ENCODE results near the gene UTS2R. TPM values are rescaled to one million over a fixed set of nuclear protein-coding genes. Genes with fewer than 3 reads are reported as not detected.

Gene UTS2R
- polyA plus RNA-seq, 4 donors = 0.06 TPM; not detected in 3

GRCh38 chr17:82348866-82349265 is 22.7 kb upstream of the UTS2R start:
- FAIRE-seq = no peak
- Histone ChIP-seq H3K9me3 (ENCODE audit: control insufficient read depth in 2 of 2, insufficient read depth in 1 of 2, low read depth in 1 of 2, low read length in 1 of 2) (no peaks in the 10 kb centered on the region), H3K4me3 (ENCODE audit: low read depth in 1 of 3, low read length in 3 of 3) (no peak overlapping the region), H3K4me1 (ENCODE audit: control insufficient read depth in 3 of 3, insufficient read depth in 2 of 3, low read depth in 1 of 3, low read length in 2 of 3) (peaks cover 0 to 11% (median 0%) of the 10 kb centered on the region in 3 donors), H3K36me3 (ENCODE audit: control insufficient read depth in 3 of 3, insufficient read depth in 2 of 3, low read depth in 1 of 3, low read length in 3 of 3) (no peaks in the 10 kb centered on the region), H3K27ac (ENCODE audit: low read depth in 1 of 3, low read length in 2 of 3) (no peak overlapping the region), H3K27me3 (ENCODE audit: control insufficient read depth in 3 of 3, insufficient read depth in 3 of 3, low read length in 3 of 3) (no peaks in the 10 kb centered on the region)
- 65 to 68% (median 66%) methylated on average over 11 of the region's 11 CpGs for WGBS, 3 donors
- no peak for DNase-seq

GRCh38 chr17:82349287-82349701 is 22.3 kb upstream of the UTS2R start:
- Histone ChIP-seq H3K4me1 (ENCODE audit: control insufficient read depth in 3 of 3, insufficient read depth in 2 of 3, low read depth in 1 of 3, low read length in 2 of 3) (peaks cover 0 to 11% (median 0%) of the 10 kb centered on the region in 3 donors), H3K36me3 (ENCODE audit: control insufficient read depth in 3 of 3, insufficient read depth in 2 of 3, low read depth in 1 of 3, low read length in 3 of 3) (no peaks in the 10 kb centered on the region), H3K27me3 (ENCODE audit: control insufficient read depth in 3 of 3, insufficient read depth in 3 of 3, low read length in 3 of 3) (no peaks in the 10 kb centered on the region), H3K4me3 (ENCODE audit: low read depth in 1 of 3, low read length in 3 of 3) (no peak overlapping the region), H3K9me3 (ENCODE audit: control insufficient read depth in 2 of 2, insufficient read depth in 1 of 2, low read depth in 1 of 2, low read length in 1 of 2) (no peaks in the 10 kb centered on the region), H3K27ac (ENCODE audit: low read depth in 1 of 3, low read length in 2 of 3) (no peak overlapping the region)
- WGBS, 3 donors = 25 to 43% (median 39%) methylated on average over 11 of the region's 11 CpGs
- FAIRE-seq = no peak
- no peak for DNase-seq

- Histone ChIP-seq H3K4me3 (ENCODE audit: low read depth in 1 of 3, low read length in 3 of 3) (no peak overlapping the region), H3K36me3 (ENCODE audit: control insufficient read depth in 3 of 3, insufficient read depth in 2 of 3, low read depth in 1 of 3, low read length in 3 of 3) (no peaks in the 10 kb centered on the region), H3K27ac (ENCODE audit: low read depth in 1 of 3, low read length in 2 of 3) (no peak overlapping the region), H3K27me3 (ENCODE audit: control insufficient read depth in 3 of 3, insufficient read depth in 3 of 3, low read length in 3 of 3) (peaks cover 0 to under 1% (median 0%) of the 10 kb centered on the region in 3 donors), H3K4me1 (ENCODE audit: control insufficient read depth in 3 of 3, insufficient read depth in 2 of 3, low read depth in 1 of 3, low read length in 2 of 3) (peaks cover 0 to 11% (median 0%) of the 10 kb centered on the region in 3 donors), H3K9me3 (ENCODE audit: control insufficient read depth in 2 of 2, insufficient read depth in 1 of 2, low read depth in 1 of 2, low read length in 1 of 2) (no peaks in the 10 kb centered on the region)
- DNase-seq (no peak), FAIRE-seq (no peak)
- WGBS, 3 donors = 67 to 84% (median 74%) methylated on average over 28 of the region's 28 CpGs
Measured at GRCh38 chr17:82350182-82351030, 21.2 kb upstream of the UTS2R start.

GRCh38 chr17:82351254-82351712 is 20.3 kb upstream of the UTS2R start:
- Histone ChIP-seq H3K36me3 (ENCODE audit: control insufficient read depth in 3 of 3, insufficient read depth in 2 of 3, low read depth in 1 of 3, low read length in 3 of 3) (no peaks in the 10 kb centered on the region), H3K4me1 (ENCODE audit: control insufficient read depth in 3 of 3, insufficient read depth in 2 of 3, low read depth in 1 of 3, low read length in 2 of 3) (peaks cover 0 to 9% (median 0%) of the 10 kb centered on the region in 3 donors), H3K27ac (ENCODE audit: low read depth in 1 of 3, low read length in 2 of 3) (no peak overlapping the region), H3K9me3 (ENCODE audit: control insufficient read depth in 2 of 2, insufficient read depth in 1 of 2, low read depth in 1 of 2, low read length in 1 of 2) (no peaks in the 10 kb centered on the region), H3K27me3 (ENCODE audit: control insufficient read depth in 3 of 3, insufficient read depth in 3 of 3, low read length in 3 of 3) (peaks cover 0 to 5% (median 0%) of the 10 kb centered on the region in 3 donors), H3K4me3 (ENCODE audit: low read depth in 1 of 3, low read length in 3 of 3) (no peak overlapping the region)
- 39 to 53% (median 49%) methylated on average over 21 of the region's 21 CpGs for WGBS, 3 donors
- FAIRE-seq (no peak), DNase-seq (no peak)

- no peak overlapping the region for H3K27ac ChIP-seq (ENCODE audit: low read depth in 1 of 3, low read length in 2 of 3)
- no peak overlapping the region for H3K4me3 ChIP-seq (ENCODE audit: low read depth in 1 of 3, low read length in 3 of 3)
- H3K4me1 ChIP-seq (ENCODE audit: control insufficient read depth in 3 of 3, insufficient read depth in 2 of 3, low read depth in 1 of 3, low read length in 2 of 3) = peaks cover 0 to 6% (median 0%) of the 10 kb centered on the region in 3 donors
- 34 to 37% (median 36%) methylated on average over 26 of the region's 26 CpGs for WGBS, 3 donors
- no peaks in the 10 kb centered on the region for H3K9me3 ChIP-seq (ENCODE audit: control insufficient read depth in 2 of 2, insufficient read depth in 1 of 2, low read depth in 1 of 2, low read length in 1 of 2)
- FAIRE-seq (no peak), DNase-seq (peak; percentile 79 to 91)
- peaks cover 0 to 9% (median 0%) of the 10 kb centered on the region in 3 donors for H3K27me3 ChIP-seq (ENCODE audit: control insufficient read depth in 3 of 3, insufficient read depth in 3 of 3, low read length in 3 of 3)
- H3K36me3 ChIP-seq (ENCODE audit: control insufficient read depth in 3 of 3, insufficient read depth in 2 of 3, low read depth in 1 of 3, low read length in 3 of 3) = no peaks in the 10 kb centered on the region
Measured at GRCh38 chr17:82351713-82352488, 19.7 kb upstream of the UTS2R start.

- peaks cover 0 to 6% (median 0%) of the 10 kb centered on the region in 3 donors for H3K4me1 ChIP-seq (ENCODE audit: control insufficient read depth in 3 of 3, insufficient read depth in 2 of 3, low read depth in 1 of 3, low read length in 2 of 3)
- peaks cover 0 to 11% (median 0%) of the 10 kb centered on the region in 3 donors for H3K27me3 ChIP-seq (ENCODE audit: control insufficient read depth in 3 of 3, insufficient read depth in 3 of 3, low read length in 3 of 3)
- FAIRE-seq (no peak), DNase-seq (no peak)
- H3K27ac ChIP-seq (ENCODE audit: low read depth in 1 of 3, low read length in 2 of 3) = no peak overlapping the region
- H3K4me3 ChIP-seq (ENCODE audit: low read depth in 1 of 3, low read length in 3 of 3) = no peak overlapping the region
- WGBS, 3 donors = 31 to 73% (median 42%) methylated on average over 8 of the region's 8 CpGs
- no peaks in the 10 kb centered on the region for H3K9me3 ChIP-seq (ENCODE audit: control insufficient read depth in 2 of 2, insufficient read depth in 1 of 2, low read depth in 1 of 2, low read length in 1 of 2)
- H3K36me3 ChIP-seq (ENCODE audit: control insufficient read depth in 3 of 3, insufficient read depth in 2 of 3, low read depth in 1 of 3, low read length in 3 of 3) = no peaks in the 10 kb centered on the region
Measured at GRCh38 chr17:82353484-82353883, 18.1 kb upstream of the UTS2R start.

- Histone ChIP-seq H3K4me1 (ENCODE audit: control insufficient read depth in 3 of 3, insufficient read depth in 2 of 3, low read depth in 1 of 3, low read length in 2 of 3) (peaks cover 0 to 2% (median 0%) of the 10 kb centered on the region in 3 donors), H3K27me3 (ENCODE audit: control insufficient read depth in 3 of 3, insufficient read depth in 3 of 3, low read length in 3 of 3) (peaks cover 0 to 22% (median 4%) of the 10 kb centered on the region in 3 donors), H3K4me3 (ENCODE audit: low read depth in 1 of 3, low read length in 3 of 3) (no peak overlapping the region), H3K9me3 (ENCODE audit: control insufficient read depth in 2 of 2, insufficient read depth in 1 of 2, low read depth in 1 of 2, low read length in 1 of 2) (no peaks in the 10 kb centered on the region), H3K36me3 (ENCODE audit: control insufficient read depth in 3 of 3, insufficient read depth in 2 of 3, low read depth in 1 of 3, low read length in 3 of 3) (no peaks in the 10 kb centered on the region), H3K27ac (ENCODE audit: low read depth in 1 of 3, low read length in 2 of 3) (no peak overlapping the region)
- WGBS, 3 donors = 81 to 84% (median 82%) methylated on average over 7 of the region's 7 CpGs
- no peak for DNase-seq
- no peak for FAIRE-seq
Measured at GRCh38 chr17:82354804-82355308, 16.7 kb upstream of the UTS2R start.

GRCh38 chr17:82355770-82356427 is 15.7 kb upstream of the UTS2R start:
- no peak for FAIRE-seq
- Histone ChIP-seq H3K27ac (ENCODE audit: low read depth in 1 of 3, low read length in 2 of 3) (no peak overlapping the region), H3K4me1 (ENCODE audit: control insufficient read depth in 3 of 3, insufficient read depth in 2 of 3, low read depth in 1 of 3, low read length in 2 of 3) (peaks cover 0 to 2% (median 0%) of the 10 kb centered on the region in 3 donors), H3K4me3 (ENCODE audit: low read depth in 1 of 3, low read length in 3 of 3) (no peak overlapping the region), H3K36me3 (ENCODE audit: control insufficient read depth in 3 of 3, insufficient read depth in 2 of 3, low read depth in 1 of 3, low read length in 3 of 3) (no peaks in the 10 kb centered on the region), H3K27me3 (ENCODE audit: control insufficient read depth in 3 of 3, insufficient read depth in 3 of 3, low read length in 3 of 3) (peaks cover 0 to 22% (median 6%) of the 10 kb centered on the region in 3 donors), H3K9me3 (ENCODE audit: control insufficient read depth in 2 of 2, insufficient read depth in 1 of 2, low read depth in 1 of 2, low read length in 1 of 2) (no peaks in the 10 kb centered on the region)
- DNase-seq = no peak
- WGBS, 3 donors = 48 to 74% (median 63%) methylated on average over 11 of the region's 11 CpGs
